Common myeloid progenitor, CD34-positive (primary cell): ENCODE measurements around the gene OR8B4.
"Not testable (repeated sequence)": the region's sequence is repeated elsewhere in the genome, so short reads cannot be mapped to it uniquely, and the experiment has no call there.

ENCODE experiments used
- CTCF ChIA-PET: fragments of 350-600 bp; sonication (Branson Sonifier 250); formaldehyde crosslinking; loops from one replicate; lab custom pipeline; 2021; ENCODE audit warnings: antibody characterized with exemption; lab: Charles Lee
- POLR2A ChIA-PET: fragments of 350-600 bp; sonication (Branson Sonifier 250); formaldehyde crosslinking; loops from one replicate; lab custom pipeline; 2021; ENCODE audit warnings: antibody characterized with exemption; lab: Charles Lee
- DNase-seq, 3 donors: peaks; one replicate each; pipeline versions ENCODE4 v3.0.0 to v3.0.0-alpha.2; 2013
- H3K27ac ChIP-seq, 2 experiments: 1 replicate in 1 of 2; 2 replicates in 1 of 2; pipeline ENCODE4 v1.7.0; 2013; ENCODE audit warnings: inconsistent platforms in 2 of 2, low read length in 2 of 2, mild to moderate bottlenecking in 2 of 2, low read depth in 1 of 2, moderate library complexity in 1 of 2; ENCODE audit not compliant: severe bottlenecking in 2 of 2, insufficient read depth in 1 of 2, poor library complexity in 1 of 2
- H3K27me3 ChIP-seq, 5 experiments: replicated peaks in 2 of 5; 1 replicate in 3 of 5; 2 replicates in 2 of 5; pipeline versions ENCODE4 v1.6.1 to v1.7.0; 2013; ENCODE audit warnings: low read length in 4 of 5, mild to moderate bottlenecking in 2 of 5, moderate library complexity in 2 of 5, inconsistent platforms in 1 of 5; ENCODE audit not compliant: insufficient read depth in 5 of 5, control insufficient read depth in 4 of 5
- H3K36me3 ChIP-seq, 4 experiments: 1 replicate in 2 of 4; 2 replicates in 2 of 4; pipeline versions ENCODE4 v1.6.1 to v1.7.0; 2013; ENCODE audit warnings: low read length in 3 of 4, control low read depth in 1 of 4, mild to moderate bottlenecking in 1 of 4; ENCODE audit not compliant: control insufficient read depth in 4 of 4, insufficient read depth in 4 of 4
- H3K4me1 ChIP-seq, 4 experiments: 1 replicate in 3 of 4; 2 replicates in 1 of 4; pipeline versions ENCODE4 v1.6.1 to v1.7.1; 2013; ENCODE audit warnings: low read length in 3 of 4, mild to moderate bottlenecking in 3 of 4, control low read depth in 1 of 4, inconsistent platforms in 1 of 4, moderate library complexity in 1 of 4; ENCODE audit not compliant: control insufficient read depth in 4 of 4, insufficient read depth in 4 of 4; ENCODE audit errors: control extremely low read depth in 1 of 4
- H3K4me3 ChIP-seq, 7 experiments: 1 replicate in 4 of 7; 2 replicates in 3 of 7; pipeline versions ENCODE4 v1.5.1 to v1.7.0; 2013; ENCODE audit warnings: mild to moderate bottlenecking in 7 of 7, low read length in 6 of 7, moderate library complexity in 6 of 7, inconsistent platforms in 2 of 7, low read depth in 2 of 7, control low read depth in 1 of 7; ENCODE audit not compliant: insufficient read depth in 4 of 7, control insufficient read depth in 1 of 7; ENCODE audit errors: extremely low read depth in 1 of 7
- H3K9me3 ChIP-seq, 5 experiments: 1 replicate in 4 of 5; 2 replicates in 1 of 5; pipeline versions ENCODE4 v1.6.1 to v1.7.1; 2013; ENCODE audit warnings: low read length in 4 of 5, mild to moderate bottlenecking in 2 of 5, inconsistent platforms in 1 of 5, low read depth in 1 of 5, moderate library complexity in 1 of 5; ENCODE audit not compliant: control insufficient read depth in 4 of 5, insufficient read depth in 2 of 5; ENCODE audit errors: control extremely low read depth in 1 of 5
- WGBS: methylation state at CpG from one replicate; pipeline ENCODE4 v1.1.5; 2013; ENCODE audit not compliant: insufficient coverage; 5-methylcytosine and 5-hydroxymethylcytosine counted together

The OR8B4 gene

GRCh38 chr11:124421043-124421442 is 3.6 kb downstream of the OR8B4 start:
- Histone ChIP-seq H3K27ac (no peak overlapping the region), H3K4me1 (no peaks in the 10 kb centered on the region), H3K4me3 (no peak overlapping the region), H3K27me3 (peaks cover 0 to 24% (median 9%) of the 10 kb centered on the region in 5 experiments), H3K36me3 (no peaks in the 10 kb centered on the region), H3K9me3 (no peaks in the 10 kb centered on the region)
- no peak for DNase-seq
- WGBS, result 79% methylated on average over 4 of the region's 4 CpGs
- ChIA-PET CTCF (interaction anchor here (0.6 kb wide), 1 partner anchor 417 kb away, joined by 3 read pairs; no protein-coding TSS in a partner anchor), POLR2A (no interaction called here)

- H3K9me3 ChIP-seq, result no peaks in the 10 kb centered on the region
- CTCF ChIA-PET, result interaction anchor here (0.7 to 7.1 kb wide), 18 partner anchors 9 to 521 kb away, joined by 3 to 57 read pairs (median 4); partner anchors contain the start of genes OR8B4 and TBRG1
- H3K27me3 ChIP-seq, result peaks cover 0 to 11% (median 0%) of the 10 kb centered on the region in 5 experiments
- H3K4me1 ChIP-seq, result no peaks in the 10 kb centered on the region
- H3K36me3 ChIP-seq, result no peaks in the 10 kb centered on the region
- POLR2A ChIA-PET, result no interaction called here
- H3K4me3 ChIP-seq, result no peak overlapping the region
- WGBS, result no CpG with 5 or more reads among the region's 5 CpGs
- H3K27ac ChIP-seq, result no peak overlapping the region
- peak; percentile 66 to 82 (median 76) for DNase-seq
These were observed 9.2 kb downstream of the OR8B4 start for GRCh38 chr11:124415356-124415923.

- CTCF ChIA-PET, result interaction anchor here (1.0 kb wide), 1 partner anchor 176 kb away, joined by 3 read pairs; no protein-coding TSS in a partner anchor
- no peaks in the 10 kb centered on the region for H3K36me3 ChIP-seq
- POLR2A ChIA-PET, result no interaction called here
- peaks cover 0 to 17% (median 0%) of the 10 kb centered on the region in 5 experiments for H3K27me3 ChIP-seq
- no peaks in the 10 kb centered on the region for H3K9me3 ChIP-seq
- H3K4me1 ChIP-seq, result no peaks in the 10 kb centered on the region
- DNase-seq, result peak in 1 of 3 donors; percentile 4
- H3K4me3 ChIP-seq, result no peak overlapping the region
- no peak overlapping the region for H3K27ac ChIP-seq
- 94% methylated on average over 5 of the region's 7 CpGs for WGBS
These were observed 14.8 kb downstream of the OR8B4 start for GRCh38 chr11:124409906-124410305.

- no peak overlapping the region for H3K4me3 ChIP-seq
- no peaks in the 10 kb centered on the region for H3K4me1 ChIP-seq
- H3K36me3 ChIP-seq, result no peaks in the 10 kb centered on the region
- ChIA-PET POLR2A (no interaction called here), CTCF (interaction anchor here (1.9 kb wide), 1 partner anchor 10 kb away, joined by 9 read pairs; no protein-coding TSS in a partner anchor)
- peaks cover 0 to 19% (median 0%) of the 10 kb centered on the region in 5 experiments for H3K27me3 ChIP-seq
- H3K27ac ChIP-seq, result no peak overlapping the region
- H3K9me3 ChIP-seq, result no peaks in the 10 kb centered on the region
- no peak for DNase-seq
- 100% methylated on average over 2 of the region's 2 CpGs for WGBS
These were observed 19.1 kb downstream of the OR8B4 start for GRCh38 chr11:124405581-124405980.

- H3K36me3 ChIP-seq, DNase-seq, H3K27ac ChIP-seq, H3K4me1 ChIP-seq, H3K4me3 ChIP-seq, POLR2A ChIA-PET, H3K9me3 ChIP-seq: not testable (repeated sequence)
- H3K27me3 ChIP-seq, result peaks cover 0 to 19% (median 0%) of the 10 kb centered on the region in 5 experiments
- CTCF ChIA-PET, result interaction anchor here (1.4 to 1.6 kb wide), 2 partner anchors 31 to 186 kb away, joined by 3 to 5 read pairs; no protein-coding TSS in a partner anchor
- WGBS, result no CpG with 5 or more reads among the region's 27 CpGs
These were observed 21.5 kb downstream of the OR8B4 start for GRCh38 chr11:124403186-124403585.

GRCh38 chr11:124402326-124402922 is 22.2 kb downstream of the OR8B4 start:
- POLR2A ChIA-PET, result interaction anchor here (0.6 kb wide), 1 partner anchor 19 kb away, joined by 3 read pairs; no protein-coding TSS in a partner anchor
- no peak overlapping the region for H3K4me3 ChIP-seq
- no peaks in the 10 kb centered on the region for H3K36me3 ChIP-seq
- CTCF ChIA-PET, result interaction anchor here (0.6 to 1.7 kb wide), 16 partner anchors 9 to 464 kb away, joined by 3 to 8 read pairs (median 4); no protein-coding TSS in a partner anchor
- H3K4me1 ChIP-seq, result no peaks in the 10 kb centered on the region
- peaks cover 0 to 19% (median 0%) of the 10 kb centered on the region in 5 experiments for H3K27me3 ChIP-seq
- DNase-seq, result peak; percentile 59 to 83 (median 77)
- H3K9me3 ChIP-seq, result no peaks in the 10 kb centered on the region
- no peak overlapping the region for H3K27ac ChIP-seq
- WGBS, result 0% methylated on average over 1 of the region's 8 CpGs

- ChIA-PET POLR2A (no interaction called here), CTCF (no interaction called here)
- no peak within 1 kb of the TSS for H3K27ac ChIP-seq
These were observed 25.7 kb downstream of the OR8B4 start, which contains the start of gene OR8B3 for GRCh38 chr11:124398924-124399323. TSS of gene OR8B3 (minus strand) at chr11:124399024. CDS start at chr11:124397351, 1,673 bp downstream.

More at GRCh38 chr11:124398924-124399323, 25.7 kb downstream of the OR8B4 start, which contains the start of gene OR8B3:
- Histone ChIP-seq H3K27me3 (no peaks in the 10 kb centered on the region), H3K36me3 (no peaks in the 10 kb centered on the region), H3K9me3 (no peaks in the 10 kb centered on the region), H3K4me3 (no peak within 1 kb of the TSS), H3K4me1 (no peaks in the 10 kb centered on the region)
- no peak for DNase-seq
